Medulla oblongata (tissue), 1 donor: ENCODE measurements around the gene CASP10.

ENCODE experiments used
- DNase-seq: peaks from one replicate; pipeline ENCODE4 v3.0.0-alpha.2; 2015; ENCODE audit errors: extremely low spot score

CASP10 gene

GRCh38 chr2:201197781-201198180 is 14.8 kb downstream of the CASP10 start:
- no peak for DNase-seq

GRCh38 chr2:201199847-201200246 is 16.9 kb downstream of the CASP10 start:
- DNase-seq, result no peak

GRCh38 chr2:201200345-201200744 is 17.4 kb downstream of the CASP10 start:
- no peak for DNase-seq

- DNase-seq, result no peak
These were observed 18.4 kb downstream of the CASP10 start for GRCh38 chr2:201201371-201201770.

GRCh38 chr2:201203916-201204654 is 21.1 kb downstream of the CASP10 start:
- no peak for DNase-seq

GRCh38 chr2:201204655-201205514 is 21.9 kb downstream of the CASP10 start:
- no peak for DNase-seq

- DNase-seq, result no peak
These were observed 22.5 kb downstream of the CASP10 start for GRCh38 chr2:201205515-201205849.

- DNase-seq, result peak; percentile 65
These were observed 25.8 kb downstream of the CASP10 start for GRCh38 chr2:201208563-201209252.

GRCh38 chr2:201215963-201216362 is 33.0 kb downstream of the CASP10 start:
- no peak for DNase-seq

- no peak for DNase-seq
These were observed 34.0 kb downstream of the CASP10 start for GRCh38 chr2:201216918-201217317.

GRCh38 chr2:201218780-201219179 is 35.8 kb downstream of the CASP10 start:
- DNase-seq, result no peak

GRCh38 chr2:201219328-201220096 is 36.6 kb downstream of the CASP10 start:
- no peak for DNase-seq

- DNase-seq, result peak; percentile 38
These were observed 37.2 kb downstream of the CASP10 start for GRCh38 chr2:201220102-201220570.

- no peak for DNase-seq
These were observed 40.4 kb downstream of the CASP10 start for GRCh38 chr2:201223089-201224073.

- DNase-seq, result no peak
These were observed 45.5 kb downstream of the CASP10 start for GRCh38 chr2:201228271-201228911.

- DNase-seq, result no peak
These were observed 46.0 kb downstream of the CASP10 start for GRCh38 chr2:201228912-201229290.

- peak; percentile 90 for DNase-seq
These were observed 49.0 kb downstream of the CASP10 start for GRCh38 chr2:201231781-201232466.

- no peak for DNase-seq
These were observed 49.5 kb downstream of the CASP10 start for GRCh38 chr2:201232467-201232815.

- DNase-seq, result peak; percentile 57
These were observed 50.4 kb downstream of the CASP10 start for GRCh38 chr2:201233192-201233811.
